Fibroblast of peridontal ligament (primary cell): Measurements from ENCODE around the gene CREB5.
"Not testable (repeated sequence)": the region's sequence is repeated elsewhere in the genome, so short reads cannot be mapped to it uniquely, and the experiment has no call there.

ENCODE experiments used
- DNase-seq: peaks from one replicate; pipeline ENCODE4 v3.0.0-alpha.2; 2010; ENCODE audit errors: extremely low read depth

CREB5 gene

DNA sequence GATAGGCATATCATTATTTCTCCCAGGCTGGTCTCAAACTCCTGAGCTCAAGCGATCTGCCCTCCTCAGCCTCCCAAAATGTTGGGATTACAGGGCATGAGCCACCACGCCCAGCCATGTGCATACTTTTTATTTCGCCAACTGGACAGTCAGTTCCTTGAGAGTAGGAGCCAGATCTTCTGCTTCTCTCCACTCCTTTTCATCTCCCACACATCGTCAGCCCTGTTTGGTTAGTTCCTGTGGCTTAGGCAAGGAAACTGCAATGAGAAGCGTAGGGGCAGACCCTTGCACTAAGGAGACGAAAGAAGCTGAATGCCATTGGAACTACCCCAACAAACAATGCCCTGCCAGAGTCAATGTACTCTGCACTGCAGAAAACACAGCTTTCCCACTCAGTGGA, 367.6 kb downstream of the CREB5 start:
- no peak for DNase-seq

GRCh38 chr7:28782362-28782761, 370.0 kb downstream of the CREB5 start:
- no peak for DNase-seq

DNA sequence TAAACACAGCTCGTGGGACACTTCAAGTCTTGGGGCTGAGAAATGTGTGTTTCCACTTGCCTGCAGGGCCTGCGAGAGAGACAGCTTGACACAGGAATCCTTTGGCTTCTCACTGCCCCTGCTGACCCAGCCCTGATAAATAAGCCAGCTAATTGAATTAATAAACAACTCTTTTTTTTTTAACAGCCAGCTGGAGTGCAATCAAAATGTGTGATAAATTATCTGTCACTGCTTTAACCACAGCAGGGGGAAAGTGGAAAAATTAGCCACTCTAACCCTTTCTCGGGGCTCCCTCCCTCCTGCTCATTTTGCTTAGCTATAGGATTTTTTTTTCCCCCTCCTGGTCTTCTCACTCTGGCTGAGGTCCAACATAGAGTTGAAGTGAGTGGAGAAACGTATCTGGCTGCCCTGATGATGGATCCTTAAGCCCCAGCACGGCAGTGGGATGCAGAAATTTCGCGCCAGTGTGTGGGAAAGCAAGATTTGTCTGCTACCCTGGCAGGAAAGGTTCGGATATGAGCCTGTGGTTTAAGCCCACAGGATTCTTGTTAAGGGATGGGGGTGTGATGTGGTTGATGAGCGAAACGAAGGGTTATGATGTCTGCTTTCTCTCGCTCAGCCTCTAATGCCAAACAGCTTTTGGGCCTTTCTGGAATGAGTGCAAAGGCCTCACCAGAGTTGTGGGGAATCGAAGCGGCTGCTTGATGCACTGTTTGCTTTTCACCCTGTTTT, 372.0 kb downstream of the CREB5 start:
- DNase-seq: no peak

GRCh38 chr7:28785041-28785995, 373.0 kb downstream of the CREB5 start:
- DNase-seq: no peak

DNA sequence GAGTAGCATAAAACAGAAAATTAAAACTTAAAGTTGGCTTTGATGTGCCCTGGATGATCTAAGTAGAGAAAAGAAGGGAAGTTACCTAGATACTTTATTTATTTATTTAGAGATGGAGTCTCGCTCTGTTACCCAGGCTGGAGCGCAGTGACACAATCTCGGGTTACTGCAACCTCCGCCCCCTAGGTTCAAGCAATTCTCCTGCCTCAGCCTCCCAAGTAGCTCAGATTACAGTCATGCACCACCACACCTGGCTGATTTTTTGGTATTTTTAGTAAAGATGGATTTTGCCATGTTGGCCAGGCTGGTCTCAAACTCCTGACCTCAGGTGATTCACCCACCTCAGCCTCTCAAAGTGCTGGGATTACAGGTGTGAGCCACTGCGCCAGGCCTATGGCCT, 373.8 kb downstream of the CREB5 start:
- not testable (repeated sequence) for DNase-seq

DNA sequence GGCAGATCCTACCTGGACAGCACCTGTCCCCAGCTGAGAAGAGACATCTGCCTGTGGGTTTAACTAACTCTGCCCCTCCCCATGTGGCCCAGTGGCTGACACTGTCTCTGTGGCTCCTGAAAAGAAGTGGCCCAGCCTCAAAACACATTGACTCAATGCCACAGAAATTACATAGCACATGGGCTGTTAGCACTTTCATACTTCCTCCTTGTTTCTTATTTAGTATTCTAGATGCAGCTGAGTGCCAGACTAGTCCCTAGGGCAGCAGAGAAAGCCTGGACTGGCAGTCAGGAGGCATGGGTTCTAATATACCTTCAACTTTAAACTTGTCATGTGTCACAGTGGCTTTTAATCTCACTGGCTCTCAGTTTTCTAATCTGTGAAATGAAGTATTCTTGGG, 374.8 kb downstream of the CREB5 start:
- no peak for DNase-seq

DNA sequence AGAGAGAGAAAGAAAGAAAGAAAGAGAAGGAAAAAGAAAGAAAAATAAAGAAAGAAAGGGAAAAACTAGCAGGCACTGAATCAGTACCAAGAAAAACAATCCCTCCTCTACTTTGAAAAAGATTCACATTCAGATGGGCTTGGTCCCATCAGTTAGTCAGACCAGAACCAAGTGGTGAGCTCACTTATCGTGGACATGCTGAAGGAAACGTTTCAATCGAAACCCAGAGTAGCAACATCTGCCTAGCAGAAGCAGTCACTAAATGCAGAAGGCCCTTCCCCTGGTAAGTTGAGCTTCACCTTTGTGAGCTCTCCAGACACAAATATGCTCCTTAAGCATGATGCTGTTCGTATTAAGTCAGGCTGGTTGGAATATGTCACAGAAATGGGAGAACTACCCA, 378.1 kb downstream of the CREB5 start:
- DNase-seq: no peak

GRCh38 chr7:28792858-28793257, 380.5 kb downstream of the CREB5 start:
- no peak for DNase-seq

- DNase-seq: no peak
Observed at GRCh38 chr7:28793381-28794085, 381.2 kb downstream of the CREB5 start.

DNA sequence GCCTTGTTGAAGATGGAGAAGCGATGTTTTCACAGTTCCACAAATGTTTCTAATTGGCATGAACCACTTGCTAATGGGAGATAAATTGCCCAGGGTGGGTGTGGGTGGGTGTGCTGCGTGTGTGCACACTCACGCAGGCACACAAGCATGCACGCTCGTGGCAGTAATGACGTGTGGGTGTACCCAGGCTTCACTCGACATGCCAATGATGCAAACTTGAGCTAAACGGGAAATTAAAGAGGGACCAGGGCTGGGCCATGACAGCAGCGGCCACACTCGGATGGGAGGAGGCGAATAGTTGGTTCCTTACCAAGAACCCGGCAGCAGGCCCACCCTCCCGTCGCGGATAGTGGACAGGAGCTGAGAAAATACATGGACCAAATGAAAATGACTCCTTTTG, 386.0 kb downstream of the CREB5 start:
- DNase-seq: no peak

GRCh38 chr7:28799619-28800018, 387.3 kb downstream of the CREB5 start:
- no peak for DNase-seq

DNA sequence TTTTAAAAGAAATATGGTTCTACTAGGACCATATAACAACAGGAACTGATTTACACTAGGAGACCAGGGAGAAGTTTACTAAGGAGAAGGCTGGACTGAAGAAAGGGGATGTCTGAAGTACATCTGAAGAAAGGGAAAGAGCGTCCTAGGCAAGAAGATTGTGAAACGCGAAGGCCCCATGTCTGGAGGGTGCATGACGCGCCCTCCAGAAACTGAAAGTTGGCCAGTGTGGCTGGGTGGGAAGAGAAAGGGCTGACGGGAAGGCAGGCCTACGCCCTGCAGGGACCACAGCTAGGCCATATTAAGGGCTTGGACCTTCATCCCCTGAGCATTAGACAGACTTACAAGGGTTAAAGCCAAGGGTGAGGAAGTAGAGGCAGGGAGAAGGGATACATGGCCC, 387.8 kb downstream of the CREB5 start:
- DNase-seq: no peak

DNA sequence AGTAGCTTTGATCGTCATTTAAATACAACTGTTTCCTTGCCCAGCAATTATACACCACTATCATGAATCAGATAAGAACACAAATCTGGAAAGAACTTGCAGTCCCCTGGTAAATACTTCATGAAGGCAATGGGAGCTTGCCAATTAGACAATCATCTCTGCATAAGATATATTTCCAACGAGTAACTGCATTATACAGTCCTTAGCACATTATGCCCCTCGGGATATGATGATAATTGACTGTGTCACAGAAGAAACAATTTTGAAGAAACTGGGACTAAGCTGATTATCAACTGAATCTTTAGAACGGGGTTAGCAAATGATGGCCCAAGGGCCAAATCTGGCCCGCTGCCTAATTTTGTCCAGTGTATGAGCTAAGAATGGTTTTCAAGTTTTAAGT, 390.1 kb downstream of the CREB5 start:
- DNase-seq: no peak

- DNase-seq: no peak
Observed at GRCh38 chr7:28804157-28804556, 391.8 kb downstream of the CREB5 start.

DNA sequence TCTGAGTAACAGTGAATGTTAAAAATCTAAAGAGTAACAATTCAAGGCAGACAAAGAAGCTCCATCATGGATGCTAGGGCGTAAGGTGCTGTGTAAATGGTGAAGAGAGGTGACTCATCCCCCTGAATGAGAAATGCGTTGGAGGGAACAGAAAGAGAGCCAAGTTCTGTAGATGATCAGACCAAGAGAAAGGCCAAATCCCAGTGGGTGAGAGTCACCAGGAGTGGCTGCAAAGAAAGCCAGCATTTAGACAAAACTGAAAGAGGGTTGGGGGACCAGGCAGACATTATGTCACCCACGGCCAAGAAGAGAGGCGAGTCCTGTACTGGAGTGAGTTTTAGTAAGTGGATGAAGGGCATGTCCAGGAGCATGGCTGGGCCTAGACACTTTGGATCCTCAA, 392.7 kb downstream of the CREB5 start:
- DNase-seq: no peak

- no peak for DNase-seq
Observed at GRCh38 chr7:28806841-28807240, 394.5 kb downstream of the CREB5 start.

DNA sequence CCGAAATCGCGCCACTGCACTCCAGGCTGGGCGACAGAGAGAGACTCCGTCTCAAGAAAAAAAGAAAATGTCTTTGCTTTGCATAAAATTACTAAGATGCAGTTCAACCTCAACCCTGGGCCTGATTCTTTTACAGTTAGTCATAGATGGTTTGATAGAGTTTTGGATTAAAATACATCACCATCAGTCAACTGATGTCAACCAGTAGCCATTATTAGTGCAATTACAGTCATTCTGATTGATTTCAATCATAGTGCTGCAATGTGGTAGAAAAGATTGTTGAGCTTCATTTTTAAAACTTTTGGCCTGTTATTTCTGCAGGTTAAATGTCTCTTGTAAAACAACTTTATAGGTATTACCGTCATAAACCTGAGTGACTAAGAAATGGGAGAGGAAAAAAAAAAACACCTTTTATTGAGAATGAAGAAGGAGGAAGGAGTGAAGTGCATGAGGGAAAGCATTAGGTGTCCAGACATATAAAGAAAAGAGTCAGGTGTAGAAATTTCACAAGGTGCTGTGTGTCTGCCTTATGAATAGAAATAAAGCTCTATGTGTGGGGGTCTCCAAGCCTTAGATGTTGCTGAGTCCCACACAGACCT, 395.2 kb downstream of the CREB5 start:
- DNase-seq: no peak

- DNase-seq: no peak
Observed at GRCh38 chr7:28808796-28809533, 396.6 kb downstream of the CREB5 start.

DNA sequence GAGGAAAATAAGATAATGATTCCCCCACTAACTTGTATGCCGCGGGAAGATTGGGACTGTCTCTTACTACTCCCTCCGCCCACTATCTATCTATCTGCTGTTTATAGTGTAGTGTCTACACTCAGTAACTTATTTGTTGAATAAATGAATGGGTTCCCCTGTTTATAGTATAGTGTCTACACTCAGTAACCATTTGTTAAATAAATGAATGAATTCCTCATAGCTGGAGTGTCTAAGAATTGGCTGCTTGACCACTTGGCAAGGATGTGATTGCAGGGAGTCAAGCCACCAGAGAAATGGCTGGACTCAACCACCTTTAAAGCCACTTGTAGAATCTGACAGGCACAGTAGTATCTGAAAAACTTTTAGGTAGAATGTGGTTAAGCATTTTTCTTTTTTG, 398.7 kb downstream of the CREB5 start:
- DNase-seq: no peak

- DNase-seq: no peak
Observed at GRCh38 chr7:28811701-28812430, 399.5 kb downstream of the CREB5 start.

DNA sequence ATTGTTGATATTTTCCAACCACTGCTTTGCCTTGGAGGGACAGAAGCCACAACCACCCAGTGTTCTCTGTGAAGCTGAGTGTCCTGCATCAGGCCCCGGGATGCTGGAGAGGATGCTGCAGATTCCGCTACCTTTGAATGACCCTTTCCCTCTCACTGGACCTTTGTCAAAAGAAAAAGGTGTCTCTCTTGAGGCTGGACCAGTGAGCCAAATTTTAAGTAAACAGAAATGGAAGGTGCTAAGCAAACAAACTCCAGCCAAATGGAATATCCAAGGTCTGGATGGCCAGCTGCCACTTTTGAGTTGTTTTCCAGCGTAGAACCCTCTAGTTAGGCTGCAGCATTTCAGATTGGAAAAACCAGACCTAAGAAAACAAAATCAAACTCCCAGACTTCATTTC, 400.3 kb downstream of the CREB5 start:
- no peak for DNase-seq
